ENCODE results near the gene ANK3.
A peak's percentile ranks its signal among the peaks of the same experiment; 100 is the strongest.

The ANK3 gene

GRCh38 chr10:60353519-60354258, 36.0 kb downstream of the ANK3 start:
- no peak for TF ChIP-seq CTCF (IDR thresholded peaks at IDR 0.05; ENCODE audit: low read depth, low read length)
- H3K4me3 ChIP-seq (replicated peaks in 1 of 2; ENCODE audit: low read depth in 2 of 2, low read length in 2 of 2): no peak overlapping the region
- DNase-seq (ENCODE audit: low read depth in 2 of 2): peak; percentile 80 to 89

DNA sequence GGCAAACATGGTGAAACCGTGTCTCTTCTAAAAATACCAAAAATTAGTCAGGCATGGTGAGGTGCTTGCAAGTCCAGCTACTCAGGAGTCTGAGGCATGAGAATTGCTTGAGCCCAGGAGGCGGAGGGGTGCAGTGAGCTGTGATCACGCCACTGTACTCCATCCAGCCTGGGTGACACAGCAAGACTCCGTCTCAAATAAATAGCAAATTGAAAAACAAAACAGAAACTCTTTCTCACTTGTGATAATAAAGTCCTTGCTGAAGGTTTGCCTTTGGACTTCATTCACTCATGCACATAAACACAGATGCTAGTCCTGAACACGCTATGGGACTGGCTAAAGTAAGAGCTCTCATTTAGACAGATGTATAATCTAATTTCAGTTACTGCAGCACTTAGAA, 37.6 kb downstream of the ANK3 start:
- TF ChIP-seq CTCF (IDR thresholded peaks at IDR 0.05; ENCODE audit: low read depth, low read length): no peak
- no peak overlapping the region for H3K4me3 ChIP-seq (replicated peaks in 1 of 2; ENCODE audit: low read depth in 2 of 2, low read length in 2 of 2)
- DNase-seq (ENCODE audit: low read depth in 2 of 2): no peak

DNA sequence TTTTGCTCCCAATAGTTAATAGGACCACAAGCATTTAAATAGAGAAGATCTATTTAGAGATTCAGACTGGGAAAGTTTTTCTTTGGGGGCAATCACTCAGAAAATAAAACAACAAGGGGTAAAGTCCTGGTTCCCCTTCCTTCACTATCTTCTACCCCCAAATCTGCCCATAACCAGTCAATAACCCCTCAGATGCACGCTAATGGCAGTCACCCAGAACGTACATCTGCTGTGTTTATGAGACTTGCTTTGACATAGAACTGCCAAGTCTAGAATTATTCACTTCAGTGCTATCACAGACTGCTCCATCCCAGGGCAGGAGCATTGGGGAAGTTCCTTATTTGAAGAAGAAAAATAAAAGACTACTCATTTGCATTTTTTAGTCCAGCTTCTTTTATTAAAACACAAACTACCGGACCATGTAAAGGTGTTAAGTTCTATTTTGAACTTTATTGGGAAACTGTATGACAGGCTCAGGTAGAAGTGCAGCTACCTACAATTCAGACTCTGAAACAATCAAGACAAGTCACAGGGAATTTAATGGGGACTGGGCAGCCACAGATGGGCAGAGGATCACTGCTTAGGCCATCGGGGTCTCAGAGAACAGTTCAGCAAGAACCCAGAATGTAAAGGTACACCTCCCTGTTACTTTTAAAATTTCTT, 38.4 kb downstream of the ANK3 start:
- TF ChIP-seq CTCF (IDR thresholded peaks at IDR 0.05; ENCODE audit: low read depth, low read length): no peak
- no peak for DNase-seq (ENCODE audit: low read depth in 2 of 2)
- H3K4me3 ChIP-seq (replicated peaks in 1 of 2; ENCODE audit: low read depth in 2 of 2, low read length in 2 of 2): no peak overlapping the region

DNA sequence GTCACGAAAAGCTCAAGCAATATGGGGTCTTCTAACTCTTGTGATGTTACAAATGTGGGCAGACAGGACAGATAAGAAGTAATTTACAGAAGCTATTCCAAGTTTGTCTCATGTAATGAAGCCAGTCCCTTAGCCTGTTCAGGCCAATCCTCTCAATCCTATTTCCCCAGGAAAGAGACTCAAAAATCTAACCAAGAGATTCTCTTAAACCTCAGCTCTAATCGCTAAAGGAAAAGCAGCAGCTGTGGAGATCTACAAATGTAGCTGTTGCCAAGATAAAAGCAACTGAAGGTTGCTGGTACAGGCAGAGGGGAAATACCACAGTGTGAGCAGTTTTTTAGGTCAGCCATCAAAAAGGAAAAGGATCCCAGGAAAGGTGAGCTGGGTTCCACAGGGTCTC, 39.3 kb downstream of the ANK3 start:
- TF ChIP-seq CTCF (IDR thresholded peaks at IDR 0.05; ENCODE audit: low read depth, low read length): no peak
- DNase-seq (ENCODE audit: low read depth in 2 of 2): peak in 1 of 2 donors; percentile 61
- no peak overlapping the region for H3K4me3 ChIP-seq (replicated peaks in 1 of 2; ENCODE audit: low read depth in 2 of 2, low read length in 2 of 2)

- no peak overlapping the region for H3K4me3 ChIP-seq (replicated peaks in 1 of 2; ENCODE audit: low read depth in 2 of 2, low read length in 2 of 2)
- no peak for DNase-seq (ENCODE audit: low read depth in 2 of 2)
- TF ChIP-seq CTCF (IDR thresholded peaks at IDR 0.05; ENCODE audit: low read depth, low read length): no peak
Observed at GRCh38 chr10:60349426-60349825, 40.2 kb downstream of the ANK3 start.

DNA sequence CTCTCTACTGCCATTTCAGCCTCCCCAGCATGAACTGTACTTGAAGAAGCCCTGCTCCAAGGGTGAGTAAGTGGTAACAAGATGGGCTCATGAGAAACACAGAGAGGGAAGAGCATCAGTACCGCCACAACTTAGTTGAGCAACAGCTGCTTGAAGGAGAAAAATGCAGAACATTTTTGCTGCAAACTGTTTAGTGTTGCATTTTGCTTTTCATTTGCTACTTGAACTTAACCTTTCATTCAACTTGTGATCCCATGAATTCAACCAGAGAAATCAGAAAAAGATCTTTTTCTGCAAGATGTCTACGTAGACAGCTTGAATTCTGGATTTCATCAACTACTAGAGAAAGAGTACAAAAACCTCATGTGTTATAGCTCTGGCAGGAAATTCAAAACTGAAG, 40.7 kb downstream of the ANK3 start:
- DNase-seq (ENCODE audit: low read depth in 2 of 2): peak; percentile 68 to 72
- TF ChIP-seq CTCF (IDR thresholded peaks at IDR 0.05; ENCODE audit: low read depth, low read length): no peak
- H3K4me3 ChIP-seq (replicated peaks in 1 of 2; ENCODE audit: low read depth in 2 of 2, low read length in 2 of 2): no peak overlapping the region
